ENCODE measurements around the gene FHAD1.

DNA sequence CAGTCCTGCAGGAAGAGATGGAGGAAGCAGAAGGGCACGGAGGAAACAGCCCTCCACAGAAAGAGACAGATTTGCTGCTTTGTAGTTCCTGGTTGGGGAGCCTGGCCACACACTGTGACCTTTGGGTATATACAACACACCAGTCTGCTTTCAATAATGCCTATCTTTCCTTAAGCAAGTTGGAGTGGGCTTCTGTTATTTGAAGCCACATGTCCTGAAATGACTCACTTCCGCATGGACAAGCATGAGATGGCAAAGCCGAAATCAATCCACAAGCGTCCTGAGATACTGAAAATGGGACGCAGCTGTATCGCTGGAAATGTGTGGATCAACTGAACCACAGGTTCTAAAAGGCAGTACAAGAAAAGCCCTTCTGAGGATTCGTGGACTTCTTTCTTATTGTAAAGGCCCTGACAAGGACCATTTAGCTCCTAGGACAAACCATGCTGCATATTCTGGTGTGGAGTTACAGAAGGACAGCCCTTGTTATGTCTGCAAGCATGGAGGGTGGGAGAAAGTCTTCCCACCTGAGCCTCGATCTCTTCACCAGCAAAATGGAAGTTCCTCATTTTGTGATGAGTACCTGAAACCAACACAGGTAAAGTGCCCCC lies 22.7 kb upstream of the FHAD1 start:
- TF ChIP-seq POLR2AphosphoS5 (IDR thresholded peaks at IDR 0.05; ENCODE audit: insufficient read depth in 1 of 2, low read depth in 1 of 2) (no peak), POLR2A (IDR thresholded peaks at IDR 0.05) (no peak)
- TF ChIP-seq, protein P1, sequence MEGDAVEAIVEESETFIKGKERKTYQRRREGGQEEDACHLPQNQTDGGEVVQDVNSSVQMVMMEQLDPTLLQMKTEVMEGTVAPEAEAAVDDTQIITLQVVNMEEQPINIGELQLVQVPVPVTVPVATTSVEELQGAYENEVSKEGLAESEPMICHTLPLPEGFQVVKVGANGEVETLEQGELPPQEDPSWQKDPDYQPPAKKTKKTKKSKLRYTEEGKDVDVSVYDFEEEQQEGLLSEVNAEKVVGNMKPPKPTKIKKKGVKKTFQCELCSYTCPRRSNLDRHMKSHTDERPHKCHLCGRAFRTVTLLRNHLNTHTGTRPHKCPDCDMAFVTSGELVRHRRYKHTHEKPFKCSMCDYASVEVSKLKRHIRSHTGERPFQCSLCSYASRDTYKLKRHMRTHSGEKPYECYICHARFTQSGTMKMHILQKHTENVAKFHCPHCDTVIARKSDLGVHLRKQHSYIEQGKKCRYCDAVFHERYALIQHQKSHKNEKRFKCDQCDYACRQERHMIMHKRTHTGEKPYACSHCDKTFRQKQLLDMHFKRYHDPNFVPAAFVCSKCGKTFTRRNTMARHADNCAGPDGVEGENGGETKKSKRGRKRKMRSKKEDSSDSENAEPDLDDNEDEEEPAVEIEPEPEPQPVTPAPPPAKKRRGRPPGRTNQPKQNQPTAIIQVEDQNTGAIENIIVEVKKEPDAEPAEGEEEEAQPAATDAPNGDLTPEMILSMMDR (IDR thresholded peaks at IDR 0.05) = no peak
